DND-41 (cell line): ENCODE data around the gene DPF1.

Source experiments
- EZH2 ChIP-seq: IDR thresholded peaks from 3 replicates; pipeline ENCODE4 v1.6.1; 2012; ENCODE audit warnings: borderline replicate concordance, low read depth, mild to moderate bottlenecking, moderate library complexity, low read length, inconsistent platforms; ENCODE audit not compliant: severe bottlenecking
- TF ChIP-seq, protein P1 (sequence below): IDR thresholded peaks from 2 replicates; pipeline ENCODE4 v1.5.1; 2012; ENCODE audit warnings: borderline replicate concordance, low read length, moderate library complexity, mild to moderate bottlenecking; ENCODE audit not compliant: poor library complexity, severe bottlenecking; ENCODE audit errors: extremely low read depth

GRCh38 chr19:38194061-38194701 lies 29.8 kb downstream of the DPF1 start:
- no peak for TF ChIP-seq EZH2
- TF ChIP-seq, protein P1, sequence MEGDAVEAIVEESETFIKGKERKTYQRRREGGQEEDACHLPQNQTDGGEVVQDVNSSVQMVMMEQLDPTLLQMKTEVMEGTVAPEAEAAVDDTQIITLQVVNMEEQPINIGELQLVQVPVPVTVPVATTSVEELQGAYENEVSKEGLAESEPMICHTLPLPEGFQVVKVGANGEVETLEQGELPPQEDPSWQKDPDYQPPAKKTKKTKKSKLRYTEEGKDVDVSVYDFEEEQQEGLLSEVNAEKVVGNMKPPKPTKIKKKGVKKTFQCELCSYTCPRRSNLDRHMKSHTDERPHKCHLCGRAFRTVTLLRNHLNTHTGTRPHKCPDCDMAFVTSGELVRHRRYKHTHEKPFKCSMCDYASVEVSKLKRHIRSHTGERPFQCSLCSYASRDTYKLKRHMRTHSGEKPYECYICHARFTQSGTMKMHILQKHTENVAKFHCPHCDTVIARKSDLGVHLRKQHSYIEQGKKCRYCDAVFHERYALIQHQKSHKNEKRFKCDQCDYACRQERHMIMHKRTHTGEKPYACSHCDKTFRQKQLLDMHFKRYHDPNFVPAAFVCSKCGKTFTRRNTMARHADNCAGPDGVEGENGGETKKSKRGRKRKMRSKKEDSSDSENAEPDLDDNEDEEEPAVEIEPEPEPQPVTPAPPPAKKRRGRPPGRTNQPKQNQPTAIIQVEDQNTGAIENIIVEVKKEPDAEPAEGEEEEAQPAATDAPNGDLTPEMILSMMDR = no peak
